SU-DHL-6 (cell line): ENCODE measurements around the gene MAPK12.

Experiments
- H2AFZ ChIP-seq: fragments of 200-600 bp; sonication (generic); 2 replicates; pipeline ENCODE4 v1.6.1; 2014; ENCODE audit warnings: low read depth, mild to moderate bottlenecking, moderate library complexity, mixed read lengths, antibody characterized with exemption, low read length; ENCODE audit not compliant: severe bottlenecking
- H3F3A ChIP-seq: fragments of 200-600 bp; shearing (Covaris generic); 2 replicates; pipeline ENCODE4 v1.6.0; 2016; ENCODE audit warnings: antibody characterized with exemption, mild to moderate bottlenecking; ENCODE audit not compliant: insufficient read depth
- H3K27ac ChIP-seq: fragments of 200-600 bp; sonication (generic); 2 replicates; pipeline ENCODE4 v1.5.1; 2016; ENCODE audit warnings: low read depth, mild to moderate bottlenecking, low read length, moderate library complexity, mixed read lengths
- H3K27me3 ChIP-seq: fragments of 200-600 bp; sonication (generic), shearing (Covaris generic); 2 replicates; pipeline ENCODE4 v1.6.0; 2014; ENCODE audit warnings: mild to moderate bottlenecking, low read length
- H3K36me3 ChIP-seq: fragments of 200-600 bp; sonication (generic); 2 replicates; pipeline ENCODE4 v1.6.1; 2014; ENCODE audit warnings: mild to moderate bottlenecking, low read length, mixed read lengths
- H3K4me2 ChIP-seq: fragments of 300-600, 200-600 bp; shearing (Covaris generic), sonication (generic); 2 replicates; pipeline ENCODE4 v1.6.0; 2014; ENCODE audit warnings: low read length, low read depth, mild to moderate bottlenecking; ENCODE audit not compliant: poor library complexity, severe bottlenecking
- H3K4me3 ChIP-seq: fragments of 200-600 bp; sonication (generic); 2 replicates; pipeline ENCODE4 v1.5.1; 2014; ENCODE audit warnings: antibody characterized with exemption, low read length, mild to moderate bottlenecking, mixed read lengths; ENCODE audit not compliant: insufficient read depth, poor library complexity, severe bottlenecking
- H3K79me2 ChIP-seq: fragments of 200-600 bp; sonication (generic); 2 replicates; pipeline ENCODE4 v1.6.1; 2014; ENCODE audit warnings: mild to moderate bottlenecking, low read length, moderate library complexity; ENCODE audit not compliant: insufficient read depth
- H3K9ac ChIP-seq: fragments of 200-600 bp; sonication (generic); 2 replicates; pipeline ENCODE4 v1.7.0; 2014; ENCODE audit warnings: mild to moderate bottlenecking, low read length
- H3K9me2 ChIP-seq: fragments of 200-600 bp; sonication (generic); replicated peaks from 2 replicates; pipeline ENCODE4 v1.6.1; 2014; ENCODE audit warnings: low read length; ENCODE audit not compliant: insufficient read depth
- H3K9me3 ChIP-seq: fragments of 200-600 bp; sonication (generic); 2 replicates; pipeline ENCODE4 v1.6.1; 2014; ENCODE audit warnings: low read length, mixed read lengths; ENCODE audit not compliant: insufficient read depth
- H4K20me1 ChIP-seq: fragments of 200-600 bp; sonication (generic); 2 replicates; pipeline ENCODE4 v1.6.1; 2014; ENCODE audit warnings: low read depth, mild to moderate bottlenecking, antibody characterized with exemption, low read length, moderate library complexity, mixed read lengths
- EZH2phosphoT487 ChIP-seq: fragments of 200-600 bp; sonication (generic), shearing (Covaris generic); conservative IDR thresholded peaks from 2 replicates; pipeline ENCODE4 v1.6.1; 2018; ENCODE audit warnings: mild to moderate bottlenecking, antibody characterized with exemption, low read length, moderate library complexity, mixed read lengths
- TF ChIP-seq, protein P1 (sequence below): fragments of 200-600 bp; sonication (generic); IDR thresholded peaks from one replicate; pipeline ENCODE4 v1.5.1; 2017; ENCODE audit warnings: antibody characterized with exemption, mild to moderate bottlenecking, low read length, moderate library complexity; ENCODE audit not compliant: insufficient read depth, poor library complexity, severe bottlenecking

Gene MAPK12

DNA sequence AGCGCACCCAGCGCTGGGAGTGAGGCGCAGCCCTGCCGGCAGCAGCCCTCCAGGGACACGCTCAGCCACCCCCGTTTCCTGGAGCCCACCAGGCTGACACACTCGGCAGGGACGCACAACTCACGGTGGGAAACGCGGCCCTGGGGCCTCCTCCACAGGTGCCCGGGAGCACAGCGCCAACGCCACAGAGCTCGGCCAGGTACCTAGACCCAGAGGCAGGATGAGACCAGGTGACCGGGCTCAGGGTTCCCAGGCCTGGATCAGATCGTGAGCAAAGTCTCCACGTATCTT is 34.7 kb downstream of the MAPK12 start:
- H3F3A ChIP-seq = no peaks in the 10 kb centered on the region
- no peak overlapping the region for H3K4me2 ChIP-seq
- H4K20me1 ChIP-seq = no peaks in the 10 kb centered on the region; the same call in 1 of the 2 replicates
- TF ChIP-seq EZH2phosphoT487 = no peak
- TF ChIP-seq, protein P1, sequence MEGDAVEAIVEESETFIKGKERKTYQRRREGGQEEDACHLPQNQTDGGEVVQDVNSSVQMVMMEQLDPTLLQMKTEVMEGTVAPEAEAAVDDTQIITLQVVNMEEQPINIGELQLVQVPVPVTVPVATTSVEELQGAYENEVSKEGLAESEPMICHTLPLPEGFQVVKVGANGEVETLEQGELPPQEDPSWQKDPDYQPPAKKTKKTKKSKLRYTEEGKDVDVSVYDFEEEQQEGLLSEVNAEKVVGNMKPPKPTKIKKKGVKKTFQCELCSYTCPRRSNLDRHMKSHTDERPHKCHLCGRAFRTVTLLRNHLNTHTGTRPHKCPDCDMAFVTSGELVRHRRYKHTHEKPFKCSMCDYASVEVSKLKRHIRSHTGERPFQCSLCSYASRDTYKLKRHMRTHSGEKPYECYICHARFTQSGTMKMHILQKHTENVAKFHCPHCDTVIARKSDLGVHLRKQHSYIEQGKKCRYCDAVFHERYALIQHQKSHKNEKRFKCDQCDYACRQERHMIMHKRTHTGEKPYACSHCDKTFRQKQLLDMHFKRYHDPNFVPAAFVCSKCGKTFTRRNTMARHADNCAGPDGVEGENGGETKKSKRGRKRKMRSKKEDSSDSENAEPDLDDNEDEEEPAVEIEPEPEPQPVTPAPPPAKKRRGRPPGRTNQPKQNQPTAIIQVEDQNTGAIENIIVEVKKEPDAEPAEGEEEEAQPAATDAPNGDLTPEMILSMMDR = no peak
- H3K9ac ChIP-seq = no peak overlapping the region
- H3K9me3 ChIP-seq = no peaks in the 10 kb centered on the region
- no peak overlapping the region for H3K27ac ChIP-seq
- no peaks in the 10 kb centered on the region for H3K27me3 ChIP-seq
- H2AFZ ChIP-seq = no peak overlapping the region
- H3K9me2 ChIP-seq = no peaks in the 10 kb centered on the region
- H3K36me3 ChIP-seq = no peaks in the 10 kb centered on the region
- H3K4me3 ChIP-seq = no peak overlapping the region
- no peaks in the 10 kb centered on the region for H3K79me2 ChIP-seq

DNA sequence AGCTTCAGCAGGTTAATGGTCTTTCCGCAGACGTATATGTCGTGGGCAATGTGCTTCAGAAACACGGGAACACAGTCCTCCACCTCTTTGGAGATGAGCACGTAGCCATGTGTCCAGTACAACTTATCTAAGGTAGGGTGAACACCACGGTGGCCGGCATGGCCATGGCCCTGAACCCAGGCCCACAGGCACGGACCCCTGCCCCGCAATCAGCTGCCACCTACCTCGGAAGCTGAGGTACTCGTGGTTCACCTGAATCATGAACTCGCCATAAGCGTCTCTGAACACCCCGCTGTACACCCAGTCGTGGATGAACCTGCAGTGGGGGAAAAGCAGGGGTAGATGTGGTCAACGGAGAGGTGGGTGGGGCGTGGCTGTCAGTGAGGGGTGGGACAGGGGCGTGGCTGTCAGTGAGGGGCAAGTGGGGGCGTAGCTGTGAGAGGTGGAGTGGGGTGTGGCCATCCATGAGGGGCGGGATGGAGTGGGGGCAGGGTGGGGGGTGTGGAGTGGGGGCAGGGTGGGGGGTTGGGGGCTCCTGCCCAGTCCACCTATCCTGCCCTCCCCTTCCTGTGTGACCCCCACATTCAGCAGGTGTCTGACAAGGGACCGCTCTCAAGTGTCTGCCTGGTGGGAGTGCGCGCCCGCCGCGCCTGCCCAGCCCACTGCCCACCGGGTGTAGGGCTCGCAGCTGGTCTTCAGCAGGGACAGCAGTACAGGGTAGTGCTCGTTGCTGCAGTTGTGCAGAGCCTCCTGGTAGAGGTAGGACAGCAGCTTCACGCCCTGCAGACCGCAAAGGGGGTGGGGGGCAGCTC is 35.2 kb downstream of the MAPK12 start:
- no peak overlapping the region for H2AFZ ChIP-seq
- H3K9me3 ChIP-seq = no peaks in the 10 kb centered on the region
- H3F3A ChIP-seq = no peaks in the 10 kb centered on the region
- H3K79me2 ChIP-seq = no peaks in the 10 kb centered on the region
- H3K27me3 ChIP-seq = no peaks in the 10 kb centered on the region
- no peaks in the 10 kb centered on the region for H3K9me2 ChIP-seq
- H4K20me1 ChIP-seq = no peaks in the 10 kb centered on the region; the same call in 1 of the 2 replicates
- H3K27ac ChIP-seq = no peak overlapping the region
- no peak for TF ChIP-seq EZH2phosphoT487
- TF ChIP-seq, protein P1 = no peak
- H3K4me3 ChIP-seq = no peak overlapping the region
- H3K9ac ChIP-seq = no peak overlapping the region
- H3K4me2 ChIP-seq = no peak overlapping the region
- no peaks in the 10 kb centered on the region for H3K36me3 ChIP-seq

DNA sequence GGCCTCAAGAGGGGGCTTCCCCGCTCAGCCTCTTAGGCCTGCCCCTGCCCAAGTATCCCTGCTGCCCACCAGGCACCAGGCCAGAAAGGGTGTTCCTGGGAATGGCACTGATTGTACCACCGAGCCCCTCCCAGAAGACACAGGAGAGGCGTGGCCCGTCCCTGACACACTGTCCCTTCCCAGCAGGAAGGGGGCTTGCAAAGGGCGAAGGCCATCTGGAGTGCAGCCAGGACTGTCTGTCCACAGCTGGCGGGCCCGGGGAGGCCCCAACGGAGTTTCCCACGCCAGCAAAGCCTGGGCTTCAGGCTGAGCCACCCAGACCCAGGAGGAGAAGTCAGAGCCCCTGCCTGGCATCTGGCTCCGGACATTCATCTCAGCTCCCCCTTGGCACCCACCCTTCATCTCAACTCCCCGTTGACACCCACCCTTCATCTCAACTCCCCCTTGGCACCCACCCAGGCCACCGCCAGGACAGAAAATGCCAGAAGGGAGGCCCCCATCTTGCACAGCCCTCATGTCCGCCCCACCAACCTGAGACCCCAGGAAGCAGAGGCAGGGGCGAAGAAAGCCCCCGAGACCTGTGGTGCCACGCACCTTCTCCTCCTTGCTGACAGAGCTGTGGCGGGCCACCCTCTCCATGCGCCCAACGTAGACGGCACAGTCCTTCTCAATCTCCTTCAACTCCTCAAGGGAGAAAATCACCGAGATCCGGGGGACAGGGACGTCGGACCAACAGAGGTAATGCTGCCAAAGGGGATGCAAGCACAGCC is 36.1 kb downstream of the MAPK12 start:
- no peaks in the 10 kb centered on the region for H3K79me2 ChIP-seq
- H3K9me3 ChIP-seq = no peaks in the 10 kb centered on the region
- no peaks in the 10 kb centered on the region for H3F3A ChIP-seq
- no peak overlapping the region for H3K4me2 ChIP-seq
- no peak for TF ChIP-seq EZH2phosphoT487
- TF ChIP-seq, protein P1 = no peak
- no peaks in the 10 kb centered on the region for H3K36me3 ChIP-seq
- H2AFZ ChIP-seq = no peak overlapping the region
- H3K9ac ChIP-seq = no peak overlapping the region
- no peaks in the 10 kb centered on the region for H3K9me2 ChIP-seq
- H3K27me3 ChIP-seq = no peaks in the 10 kb centered on the region
- H3K4me3 ChIP-seq = no peak overlapping the region
- H4K20me1 ChIP-seq = no peaks in the 10 kb centered on the region; the same call in 1 of the 2 replicates
- no peak overlapping the region for H3K27ac ChIP-seq
